Mesodermal cell (in vitro differentiated cells): ENCODE measurements around the gene SLC25A4.
A peak's percentile ranks its signal among the peaks of the same experiment; 100 is the strongest.

Experiments
- H3K27ac ChIP-seq: 2 replicates; pipeline ENCODE4 v1.7.0; 2013; ENCODE audit warnings: mild to moderate bottlenecking, low read depth, low read length, moderate library complexity; ENCODE audit not compliant: severe bottlenecking
- H3K36me3 ChIP-seq: 2 replicates; pipeline ENCODE4 v1.7.1; 2013; ENCODE audit warnings: mild to moderate bottlenecking, low read length, moderate library complexity; ENCODE audit not compliant: control insufficient read depth, insufficient read depth
- H3K4me1 ChIP-seq: one replicate; pipeline ENCODE4 v1.7.1; 2013; ENCODE audit warnings: mild to moderate bottlenecking, low read length; ENCODE audit not compliant: insufficient read depth, control insufficient read depth, poor library complexity, severe bottlenecking
- H3K4me3 ChIP-seq: 2 replicates; pipeline ENCODE4 v1.7.0; 2013; ENCODE audit warnings: low read length, control low read depth, mild to moderate bottlenecking; ENCODE audit not compliant: insufficient read depth, poor library complexity, severe bottlenecking; ENCODE audit errors: extremely low read depth
- H3K9me3 ChIP-seq: 2 replicates; pipeline ENCODE4 v1.7.1; 2013; ENCODE audit warnings: mild to moderate bottlenecking, low read length, moderate library complexity; ENCODE audit not compliant: control insufficient read depth
- WGBS, 2 experiments: methylation state at CpG; one replicate each; pipeline ENCODE4 v1.1.5; 2013; ENCODE audit warnings: missing lambda C conversion rate in 2 of 2; ENCODE audit not compliant: insufficient coverage in 2 of 2; 5-methylcytosine and 5-hydroxymethylcytosine counted together

Gene SLC25A4

DNA sequence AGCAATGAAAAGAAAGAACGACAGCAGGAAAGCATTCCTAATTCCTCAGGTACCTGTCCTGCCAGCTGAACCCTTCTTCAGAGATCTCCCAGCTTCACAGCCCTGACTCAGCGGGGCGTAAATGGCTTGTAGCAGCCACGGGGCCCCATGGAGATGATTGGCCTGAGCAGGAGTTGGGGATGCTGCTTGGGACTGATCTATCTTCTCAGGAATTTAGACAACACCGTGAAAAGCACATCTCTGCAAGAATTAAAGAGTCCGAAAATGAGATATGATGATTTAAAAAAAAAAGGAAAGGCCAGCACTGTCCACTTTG lies 22.5 kb upstream of the SLC25A4 start:
- Histone ChIP-seq H3K27ac (no peak overlapping the region), H3K36me3 (no peaks in the 10 kb centered on the region), H3K4me3 (no peak overlapping the region), H3K9me3 (no peaks in the 10 kb centered on the region), H3K4me1 (peaks cover 10% of the 10 kb centered on the region)
- 37 to 40% methylated on average over 1 to 4 of the region's 6 CpGs for WGBS, 2 experiments

DNA sequence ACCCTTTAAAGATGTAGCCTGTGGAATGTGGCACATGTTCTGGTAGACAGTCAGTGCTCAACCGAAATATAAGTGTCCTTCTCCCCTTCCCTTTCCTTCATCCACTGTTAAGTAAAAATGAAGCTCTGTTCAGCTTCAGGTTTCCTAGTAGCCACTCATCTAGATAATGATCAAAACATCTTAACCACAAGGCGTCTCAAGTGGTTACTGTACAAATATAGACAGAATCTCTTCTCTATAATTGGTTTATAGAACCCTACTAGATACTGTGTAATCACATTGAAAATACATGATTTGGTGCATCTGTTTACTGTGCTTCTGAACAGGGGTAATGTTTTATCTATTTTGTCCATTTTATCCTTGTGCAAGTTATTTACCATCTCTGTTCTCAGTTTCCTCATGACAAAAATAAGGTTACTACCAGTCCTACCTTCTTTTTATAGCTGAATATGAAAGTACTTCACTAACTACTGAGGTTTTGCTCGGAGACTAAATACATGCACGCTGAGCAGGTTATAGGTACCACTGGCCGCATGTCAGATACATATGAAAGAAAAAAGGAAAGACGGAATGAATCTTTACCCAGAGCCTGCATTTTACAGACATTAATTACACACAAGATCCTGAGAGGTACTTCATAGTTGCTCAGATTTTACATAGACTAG lies 20.3 kb upstream of the SLC25A4 start:
- no peak overlapping the region for H3K4me3 ChIP-seq
- no peaks in the 10 kb centered on the region for H3K36me3 ChIP-seq
- H3K27ac ChIP-seq = no peak overlapping the region
- no peaks in the 10 kb centered on the region for H3K9me3 ChIP-seq
- H3K4me1 ChIP-seq = peaks cover 7% of the 10 kb centered on the region
- 100% methylated on average over 3 of the region's 6 CpGs for WGBS, 2 experiments

DNA sequence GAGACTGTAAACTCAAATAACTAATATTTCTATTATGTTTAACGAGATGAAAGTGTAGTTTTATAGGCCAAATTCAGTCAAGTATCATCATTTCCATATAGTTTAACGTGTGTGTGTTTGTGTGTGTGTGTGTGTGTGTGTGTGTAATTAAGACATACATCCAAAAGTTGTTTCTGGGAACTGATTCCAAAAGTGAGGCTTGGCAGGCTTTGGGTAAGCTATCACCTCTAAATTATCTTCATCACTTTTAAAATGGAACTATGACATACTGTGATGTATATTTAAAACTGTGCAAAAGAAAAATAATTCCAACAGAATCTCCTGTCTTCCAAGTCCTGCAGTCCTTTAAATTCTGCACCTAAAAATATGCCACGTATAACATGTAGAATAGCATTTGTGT lies 19.1 kb upstream of the SLC25A4 start:
- no peaks in the 10 kb centered on the region for H3K9me3 ChIP-seq
- WGBS, 2 experiments = no CpG with 5 or more reads among the region's 3 CpGs

DNA sequence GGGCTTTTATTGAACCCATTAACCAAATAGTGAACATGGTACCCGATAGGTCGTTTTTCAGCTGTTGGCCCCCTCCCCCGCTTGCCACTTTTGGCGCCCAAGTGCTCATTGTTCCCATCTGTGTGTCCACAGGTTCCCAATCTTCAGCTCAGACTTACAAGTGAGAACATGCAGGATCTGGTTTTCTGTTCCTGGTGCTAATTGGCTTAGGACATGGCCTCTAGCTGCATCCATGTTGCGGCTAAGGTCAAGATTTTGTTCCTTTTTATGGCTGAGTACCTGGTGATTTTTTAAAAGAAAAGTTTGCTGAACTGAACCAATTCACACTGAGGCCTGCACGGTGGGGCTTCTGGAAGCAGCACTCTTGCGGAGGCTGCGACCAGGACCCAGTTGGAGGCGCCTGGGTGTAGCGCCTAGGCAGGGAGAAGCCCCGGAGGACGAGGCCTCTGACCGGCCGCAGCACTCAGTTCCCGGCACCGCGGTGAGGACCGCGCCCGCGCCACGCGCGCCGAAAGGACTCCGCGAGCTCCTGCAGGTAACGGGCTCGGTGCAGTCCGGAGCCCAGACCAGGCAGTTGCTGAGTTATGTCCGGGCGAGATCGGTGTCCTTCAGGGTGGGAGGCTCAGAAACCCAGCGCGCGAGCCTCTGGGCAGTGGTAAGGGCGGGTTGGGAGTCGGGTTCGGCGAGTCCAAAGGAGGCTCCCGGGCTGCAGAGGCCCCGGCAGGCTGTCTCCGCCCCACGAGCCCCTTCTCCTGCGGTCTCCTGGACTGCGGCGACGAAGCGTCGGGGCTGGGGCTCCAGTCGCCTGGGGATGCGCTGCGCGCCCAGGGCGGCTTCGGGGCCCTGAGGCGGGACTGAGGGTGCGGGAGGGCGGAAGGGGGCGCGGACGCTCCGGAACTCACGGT lies 15.8 kb upstream of the SLC25A4 start:
- Histone ChIP-seq H3K4me1 (no peaks in the 10 kb centered on the region), H3K36me3 (no peaks in the 10 kb centered on the region), H3K4me3 (peak overlapping the region; percentile 47), H3K27ac (no peak overlapping the region), H3K9me3 (no peaks in the 10 kb centered on the region)
- WGBS, 2 experiments = 12% methylated on average over 51 to 52 of the region's 64 CpGs

More for the DNA sequence above, 19.1 kb upstream of the SLC25A4 start:
- H3K4me3 ChIP-seq = no peak overlapping the region
- H3K4me1 ChIP-seq = peaks cover 7% of the 10 kb centered on the region
- no peak overlapping the region for H3K27ac ChIP-seq
- H3K36me3 ChIP-seq = no peaks in the 10 kb centered on the region

DNA sequence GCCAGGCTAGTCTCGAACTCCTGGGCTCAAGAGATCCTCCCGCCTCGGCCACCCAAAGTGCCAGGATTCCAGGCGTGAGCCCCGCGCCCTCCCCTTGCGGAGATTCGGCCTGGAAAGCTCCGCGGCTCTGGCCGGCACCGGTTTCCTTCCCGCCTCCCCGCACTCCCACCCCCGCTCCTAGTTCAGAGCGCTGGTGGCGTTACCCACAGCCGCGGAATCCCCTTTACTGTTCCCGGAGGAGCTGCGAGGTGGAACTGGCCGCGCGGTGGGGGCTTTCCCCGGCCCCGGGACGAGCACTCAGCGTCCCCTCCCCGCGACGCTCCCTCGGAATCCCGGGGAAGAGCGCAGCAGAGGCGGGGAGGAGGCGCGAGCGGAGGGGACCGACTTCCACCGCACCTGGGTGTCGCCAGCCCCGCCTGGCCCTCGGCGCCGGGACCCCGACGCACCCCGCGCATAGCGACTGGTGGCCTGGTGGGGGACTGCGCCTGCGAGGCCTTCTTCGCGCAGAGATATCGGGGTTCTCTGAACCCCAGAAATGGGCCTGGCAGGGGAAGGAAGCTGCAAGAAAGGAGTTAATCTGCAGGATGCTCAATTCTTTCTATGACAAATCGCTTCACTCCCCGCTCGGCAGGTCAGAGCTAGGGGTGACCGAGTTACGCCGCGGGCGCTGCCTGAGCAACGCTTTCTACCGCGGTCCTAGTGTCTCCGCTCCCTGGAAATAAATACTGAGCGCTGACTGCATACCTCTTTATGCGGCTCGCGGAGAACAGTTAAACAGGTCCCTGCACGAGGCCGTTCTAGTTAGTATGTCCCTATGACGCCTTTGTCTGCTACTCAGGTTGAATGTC lies 14.6 kb upstream of the SLC25A4 start:
- Histone ChIP-seq H3K36me3 (no peaks in the 10 kb centered on the region), H3K4me1 (no peaks in the 10 kb centered on the region), H3K9me3 (no peaks in the 10 kb centered on the region), H3K27ac (no peak overlapping the region), H3K4me3 (peak overlapping the region; percentile 47)
- 4 to 7% methylated on average over 44 to 71 of the region's 74 CpGs for WGBS, 2 experiments

DNA sequence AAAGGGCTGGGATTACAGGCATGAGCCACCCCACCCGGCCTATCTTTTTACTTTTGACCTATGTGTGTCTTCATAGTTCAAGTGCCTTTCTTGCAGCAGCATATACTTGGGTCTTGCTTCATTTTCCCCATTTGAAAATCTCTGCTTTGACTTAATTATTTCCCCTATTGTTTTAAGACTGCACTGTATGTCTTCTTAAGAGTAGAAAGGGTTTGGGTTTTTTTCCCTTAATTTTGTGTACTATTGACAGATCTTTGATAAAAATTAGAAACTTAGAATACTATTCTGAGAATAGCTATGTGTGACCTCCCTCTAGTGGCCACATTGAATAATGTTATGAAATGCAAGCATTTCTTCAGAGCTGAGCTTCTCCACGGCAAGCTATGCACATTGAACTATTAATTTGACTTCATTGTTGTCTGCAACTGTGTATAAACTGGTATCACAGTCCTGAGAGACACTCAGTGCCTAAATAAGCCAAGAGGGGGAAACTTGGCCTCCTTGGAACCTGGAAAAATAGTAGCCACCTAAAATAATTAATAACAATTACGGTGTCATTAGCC lies 8.7 kb upstream of the SLC25A4 start:
- Histone ChIP-seq H3K36me3 (no peaks in the 10 kb centered on the region), H3K27ac (no peak overlapping the region), H3K9me3 (no peaks in the 10 kb centered on the region), H3K4me3 (no peak overlapping the region), H3K4me1 (no peaks in the 10 kb centered on the region)
- WGBS, 2 experiments = 31 to 71% methylated on average over 1 to 2 of the region's 3 CpGs

DNA sequence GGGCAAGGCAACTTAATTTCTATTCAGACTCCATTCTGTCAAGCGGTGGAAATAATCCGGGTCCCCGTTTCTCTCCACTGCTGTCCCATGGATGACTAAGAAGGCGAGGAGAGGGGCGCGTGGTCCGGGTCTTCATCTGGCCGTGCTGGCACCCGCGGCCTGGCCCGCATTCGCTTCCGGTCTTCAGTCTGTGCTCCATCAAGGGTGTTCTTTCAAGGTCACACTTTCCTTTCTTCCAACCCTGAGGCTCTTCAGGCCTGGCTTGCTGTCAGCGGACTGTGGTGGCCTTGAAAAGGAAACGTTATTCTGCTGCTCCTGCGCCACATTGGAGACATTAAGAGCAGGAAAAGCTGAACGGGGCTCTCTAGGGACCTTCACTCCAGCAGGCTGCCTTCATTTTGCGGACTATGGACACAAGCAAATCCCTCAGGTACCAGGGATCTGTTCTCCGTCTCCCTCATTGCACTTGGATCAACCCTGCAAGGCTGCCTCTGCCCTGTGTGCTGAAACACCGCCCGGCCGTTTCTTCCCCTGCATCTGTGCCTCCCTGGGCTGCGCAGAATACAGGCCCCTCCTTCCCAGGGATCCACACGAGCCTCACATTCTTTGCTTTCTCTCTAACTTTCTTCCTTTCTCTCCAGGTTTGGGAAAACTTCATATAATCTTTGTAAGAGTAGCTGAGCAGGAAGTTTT lies 5.7 kb upstream of the SLC25A4 start:
- no peak overlapping the region for H3K4me3 ChIP-seq
- WGBS, 2 experiments = 93% methylated on average over 22 to 23 of the region's 24 CpGs
- H3K4me1 ChIP-seq = no peaks in the 10 kb centered on the region
- no peaks in the 10 kb centered on the region for H3K36me3 ChIP-seq
- H3K27ac ChIP-seq = no peak overlapping the region
- no peaks in the 10 kb centered on the region for H3K9me3 ChIP-seq

DNA sequence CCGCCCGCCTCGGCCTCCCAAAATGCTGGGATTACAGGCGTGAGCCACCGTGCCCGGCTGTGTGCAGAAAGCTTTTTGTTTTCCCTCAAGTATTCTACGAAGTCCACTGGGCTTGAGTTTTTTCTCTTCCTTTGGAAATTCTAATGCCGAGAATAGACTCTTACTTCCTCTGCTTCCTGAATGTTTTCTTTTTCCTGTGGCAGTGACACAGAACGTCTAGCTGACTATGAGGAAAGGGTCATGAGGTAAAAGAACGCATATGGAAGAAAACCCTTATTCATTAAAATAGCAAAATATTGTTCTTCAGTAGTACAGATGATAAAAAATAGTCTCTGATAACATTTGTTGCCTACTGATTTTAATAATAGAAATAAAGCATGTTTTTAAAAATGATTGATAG lies 4.9 kb upstream of the SLC25A4 start:
- H3K4me1 ChIP-seq = no peaks in the 10 kb centered on the region
- H3K27ac ChIP-seq = no peak overlapping the region
- WGBS, 2 experiments = 88 to 92% methylated on average over 8 of the region's 10 CpGs
- no peaks in the 10 kb centered on the region for H3K36me3 ChIP-seq
- no peak overlapping the region for H3K4me3 ChIP-seq
- no peaks in the 10 kb centered on the region for H3K9me3 ChIP-seq

DNA sequence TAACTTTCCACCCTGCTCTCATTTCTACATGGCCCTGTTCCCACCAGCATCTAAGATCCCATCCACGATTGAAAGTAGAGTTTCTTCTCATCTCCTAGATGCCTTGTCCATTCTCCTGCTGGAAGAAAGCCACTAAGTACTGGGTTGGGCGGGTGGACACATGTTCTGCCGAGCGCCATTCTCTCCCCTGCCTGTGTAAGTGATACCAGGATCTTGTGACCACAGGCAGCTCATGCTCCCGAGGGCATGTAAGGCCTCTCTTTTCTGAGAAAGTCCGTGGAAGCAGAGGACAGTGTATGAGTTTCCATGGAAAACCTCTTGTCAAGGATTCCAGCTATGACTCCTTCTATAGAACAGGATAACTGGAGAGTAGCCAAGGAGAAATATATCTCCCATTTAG lies 3.3 kb upstream of the SLC25A4 start:
- no peaks in the 10 kb centered on the region for H3K4me1 ChIP-seq
- WGBS, 2 experiments = 80 to 96% methylated on average over 3 to 6 of the region's 6 CpGs
- no peak overlapping the region for H3K4me3 ChIP-seq
- no peaks in the 10 kb centered on the region for H3K9me3 ChIP-seq
- H3K36me3 ChIP-seq = no peaks in the 10 kb centered on the region
- no peak overlapping the region for H3K27ac ChIP-seq

DNA sequence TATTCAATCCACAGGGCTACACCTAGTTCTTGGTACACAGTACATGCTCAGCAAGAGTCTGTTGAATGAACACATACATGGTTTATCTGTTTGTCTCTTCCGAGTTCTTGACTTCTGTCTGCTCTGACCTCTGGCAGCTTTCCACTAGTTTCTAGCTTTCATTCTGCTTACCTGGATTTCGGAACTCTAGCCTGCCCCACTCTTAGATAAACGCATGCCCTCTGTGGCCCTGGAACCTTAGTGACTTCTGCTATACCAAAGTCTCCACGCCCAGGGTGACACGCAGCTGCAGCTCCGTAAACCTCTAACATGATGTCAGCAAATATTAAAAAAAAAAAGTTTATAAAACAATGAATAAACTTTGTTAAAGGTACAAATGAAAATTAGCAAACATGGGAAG lies 1.3 kb upstream of the SLC25A4 start:
- WGBS, 2 experiments = 82 to 93% methylated on average over 3 of the region's 6 CpGs
- H3K36me3 ChIP-seq = peaks cover 18% of the 10 kb centered on the region
- H3K4me1 ChIP-seq = no peaks in the 10 kb centered on the region
- no peak overlapping the region for H3K27ac ChIP-seq
- no peak overlapping the region for H3K4me3 ChIP-seq
- H3K9me3 ChIP-seq = no peaks in the 10 kb centered on the region
